Panc1 (cell line): ENCODE data around the gene PLCB4. TPM values are rescaled to one million over a fixed set of nuclear protein-coding genes. Genes with fewer than 3 reads are reported as not detected.
A peak's percentile ranks its signal among the peaks of the same experiment; 100 is the strongest.

Source experiments
- ATAC-seq: fragments of 200-7000 bp; cut with Tn5 transposase; 2 replicates; pipeline ENCODE4 v1.9.1; 2020; ENCODE audit warnings: mild to moderate bottlenecking, moderate library complexity
- Bru-seq: library from RNA; stranded (reverse); fragments of 400-500 nt; gene quantifications from one replicate; lab custom pipeline; 2021; lab: Mats Ljungman, UMichigan
- BruChase-seq, 2 experiments: library from RNA; stranded (reverse); fragments of 400-500 nt; gene quantifications; one replicate each; lab custom pipeline; 2021; lab: Mats Ljungman, UMichigan
- BruUV-seq: library from RNA; stranded (reverse); fragments of 400-500 nt; replicated peaks from 2 replicates; lab custom pipeline; 2021; lab: Mats Ljungman, UMichigan
- CTCF ChIA-PET: fragments of 300-600 bp; sonication (Branson Sonifier 250); formaldehyde crosslinking; loops from one replicate; lab custom pipeline; 2022; ENCODE audit warnings: antibody characterized with exemption; lab: Charles Lee
- POLR2A ChIA-PET: fragments of 300-600 bp; sonication (Branson Sonifier 250); formaldehyde crosslinking; loops from one replicate; lab custom pipeline; 2022; ENCODE audit warnings: antibody characterized with exemption; lab: Charles Lee
- DNase-seq: peaks from one replicate; pipeline ENCODE4 v3.0.0-alpha.2; 2010; ENCODE audit warnings: low read depth, low spot score
- H3K27ac ChIP-seq: 2 replicates; pipeline ENCODE4 v1.5.1; 2011; ENCODE audit warnings: mild to moderate bottlenecking, low read length, inconsistent platforms
- H3K27me3 ChIP-seq: fragments of 200-500 bp; sonication (Bioruptor generic); 2 replicates; pipeline ENCODE4 v1.6.0; 2014; ENCODE audit warnings: low read length, inconsistent platforms; ENCODE audit not compliant: control insufficient read depth, insufficient read depth
- H3K36me3 ChIP-seq: fragments of 200-500 bp; sonication (Bioruptor generic); 2 replicates; pipeline ENCODE4 v1.5.1; 2014; ENCODE audit warnings: inconsistent platforms, mild to moderate bottlenecking, low read length, moderate library complexity; ENCODE audit not compliant: control insufficient read depth, insufficient read depth
- H3K4me1 ChIP-seq: 2 replicates; pipeline ENCODE4 v1.5.1; 2011; ENCODE audit warnings: inconsistent platforms, mild to moderate bottlenecking, low read length, moderate library complexity; ENCODE audit not compliant: control insufficient read depth, insufficient read depth
- H3K4me3 ChIP-seq, 2 experiments: 2 replicates each; pipeline ENCODE4 v1.5.1; 2011 to 2012; ENCODE audit warnings: low read depth in 2 of 2, low read length in 2 of 2, mild to moderate bottlenecking in 2 of 2, inconsistent platforms in 1 of 2, moderate library complexity in 1 of 2
- H3K9me3 ChIP-seq: fragments of 200-500 bp; sonication (Bioruptor generic); 2 replicates; pipeline ENCODE4 v1.5.1; 2014; ENCODE audit warnings: low read depth, mild to moderate bottlenecking, inconsistent platforms, low read length, moderate library complexity; ENCODE audit not compliant: control insufficient read depth, insufficient read depth
- CTCF ChIP-seq: fragments of 450-650 bp; IDR thresholded peaks from 2 replicates; pipeline ENCODE4 v1.5.1; 2017; ENCODE audit warnings: mild to moderate bottlenecking
- POLR2AphosphoS5 ChIP-seq: IDR thresholded peaks from 2 replicates; pipeline ENCODE4 v1.6.1; 2012; ENCODE audit warnings: mild to moderate bottlenecking, low read depth, low read length, moderate library complexity
- REST ChIP-seq, 2 experiments: IDR thresholded peaks; 2 replicates each; pipeline ENCODE4 v1.6.1; 2011 to 2012; ENCODE audit warnings: low read depth in 2 of 2, control low read depth in 1 of 2, low read length in 1 of 2, mild to moderate bottlenecking in 1 of 2, moderate library complexity in 1 of 2; ENCODE audit not compliant: insufficient read depth in 1 of 2
- SIN3A ChIP-seq: IDR thresholded peaks from 2 replicates; pipeline ENCODE4 v1.6.1; 2012; ENCODE audit warnings: low read depth, mild to moderate bottlenecking, low read length, moderate library complexity, borderline replicate concordance; ENCODE audit not compliant: insufficient read depth
- TCF7L2 ChIP-seq: IDR thresholded peaks from 2 replicates; pipeline ENCODE4 v1.6.1; 2011; ENCODE audit warnings: mild to moderate bottlenecking, low read depth, low read length, inconsistent platforms
- in situ Hi-C: cut with HindIII; loops from 2 replicates; pipeline ENCODE4 v1.10.0; 2016; ENCODE audit warnings: low sequenced_read_pairs, low pct_unique_long_range_greater_than_20kb
- intact Hi-C: fragments of 100-400 bp; cut with micrococcal nuclease; formaldehyde crosslinking; loops from one replicate; pipeline ENCODE4 v1.10.0; 2022; ENCODE audit not compliant: unreplicated experiment
- long read RNA-seq: library from polyadenylated mRNA; unstranded; transcript quantifications from one replicate; pipeline ENCODE4 v2.0.0, GENCODE V29; 2021; ENCODE audit not compliant: unreplicated experiment
- polyA plus RNA-seq: library from polyadenylated mRNA; unstranded; fragments of >200 nt; gene quantifications from one replicate; pipeline ENCODE4 v1.2.1, GENCODE V29; 2012; ENCODE audit warnings: missing spikeins; ENCODE audit not compliant: insufficient read length
- total RNA-seq: library from RNA; stranded (reverse); gene quantifications from one replicate; pipeline ENCODE4 v1.2.1, GENCODE V29; 2021; ENCODE audit not compliant: unreplicated experiment

Gene PLCB4
- total RNA-seq, result 1.5 TPM
- 0.12 TPM for polyA plus RNA-seq
- percentile 38 among the genes with signal in this experiment for Bru-seq, nascent RNA
- BruChase-seq, experiment 1, labeled RNA remaining after a 2-hour chase, result percentile 33 among the genes with signal in this experiment
- percentile 31 among the genes with signal in this experiment for BruChase-seq, experiment 2, labeled RNA remaining after a 6-hour chase
- long read RNA-seq, partial matches to known transcripts, result 2 of 4 reads
- long read RNA-seq, other reads (novel, unspliced or antisense), result 2 of 4 reads

GRCh38 chr20:9068841-9069663 lies at the start of gene PLCB4:
Gene PLCB4, plus strand, starts transcription at chr20:9069087. Its CDS starts 238,728 bp downstream, at chr20:9307815.
- H3K4me3 ChIP-seq, result peak within 1 kb of the TSS; percentile 51
- BruUV-seq, result no TSS peak
- H3K27ac ChIP-seq, result no peak within 1 kb of the TSS
- no peaks in the 10 kb centered on the region for H3K9me3 ChIP-seq
- no peaks in the 10 kb centered on the region for H3K4me1 ChIP-seq
- TF ChIP-seq POLR2AphosphoS5 (no peak), REST (IDR thresholded peaks at IDR 0.05; ENCODE audit: insufficient read depth in 1 of 2, low read depth in 2 of 2, low read length in 1 of 2) (no peak), SIN3A (no peak), CTCF (no peak)
- ChIA-PET CTCF (no interaction called here), POLR2A (no interaction called here)
- peak; percentile 64 for ATAC-seq
- H3K36me3 ChIP-seq, result no peaks in the 10 kb centered on the region; the same call in 1 of the 2 replicates
- intact Hi-C loops (no loop called here), in situ Hi-C loops (no loop called here)
- no peak for DNase-seq
- H3K27me3 ChIP-seq, result peaks cover 9% of the 10 kb centered on the region; the same call in 1 of the 2 replicates

GRCh38 chr20:9019833-9020232 lies 49.1 kb upstream of the PLCB4 start:
- Histone ChIP-seq H3K27me3 (no peaks in the 10 kb centered on the region), H3K27ac (no peak overlapping the region), H3K4me3 (no peak overlapping the region), H3K4me1 (no peaks in the 10 kb centered on the region), H3K36me3 (no peaks in the 10 kb centered on the region), H3K9me3 (no peaks in the 10 kb centered on the region; the same call in 1 of the 2 replicates)
- CTCF ChIA-PET, result no interaction called here
- no TSS peak for BruUV-seq
- DNase-seq (no peak), ATAC-seq (no peak)
- in situ Hi-C loops, result no loop called here
- TF ChIP-seq REST (IDR thresholded peaks at IDR 0.05; ENCODE audit: insufficient read depth in 1 of 2, low read depth in 2 of 2, low read length in 1 of 2), result no peak
- TF ChIP-seq POLR2AphosphoS5, result no peak
- TF ChIP-seq SIN3A, result no peak
- TF ChIP-seq TCF7L2, result no peak
- TF ChIP-seq CTCF, result no peak
- POLR2A ChIA-PET, result no interaction called here
- intact Hi-C loops, result no loop called here
